Osteoblast (primary cell): Measurements from ENCODE around the gene DPYSL5. TPM values are rescaled to one million over a fixed set of nuclear protein-coding genes. Genes with fewer than 3 reads are reported as not detected.

Experiments
- DNase-seq: peaks from one replicate; pipeline ENCODE4 v3.0.0; 2011; ENCODE audit warnings: low spot score, mixed read lengths; ENCODE audit not compliant: insufficient read length; ENCODE audit errors: missing footprints
- H2AFZ ChIP-seq: 2 replicates; pipeline ENCODE4 v1.6.0; 2011; ENCODE audit warnings: mild to moderate bottlenecking, low read length
- H3K27ac ChIP-seq: 2 replicates; pipeline ENCODE4 v1.5.1; 2011; ENCODE audit warnings: mild to moderate bottlenecking, low read depth, low read length, moderate library complexity
- H3K27me3 ChIP-seq: 2 replicates; pipeline ENCODE4 v1.6.0; 2012; ENCODE audit warnings: mild to moderate bottlenecking, control low read depth, inconsistent platforms, low read length, moderate library complexity; ENCODE audit not compliant: insufficient read depth
- H3K36me3 ChIP-seq: 2 replicates; pipeline ENCODE4 v1.5.1; 2011; ENCODE audit warnings: mild to moderate bottlenecking, low read length, control low read depth, moderate library complexity; ENCODE audit not compliant: insufficient read depth
- H3K4me1 ChIP-seq: 2 replicates; pipeline ENCODE4 v1.5.1; 2011; ENCODE audit warnings: mild to moderate bottlenecking, low read length, control low read depth, moderate library complexity; ENCODE audit not compliant: insufficient read depth
- H3K4me2 ChIP-seq: 2 replicates; pipeline ENCODE4 v1.6.0; 2011; ENCODE audit warnings: mild to moderate bottlenecking, low read length; ENCODE audit not compliant: insufficient read depth
- H3K4me3 ChIP-seq: fragments of 200-600 bp; sonication (generic); 3 replicates; pipeline ENCODE4 v1.5.1; 2012; ENCODE audit warnings: mild to moderate bottlenecking, low read length, inconsistent platforms; ENCODE audit not compliant: insufficient read depth
- H3K79me2 ChIP-seq: 2 replicates; pipeline ENCODE4 v1.6.0; 2012; ENCODE audit warnings: mild to moderate bottlenecking, low read length, control low read depth, inconsistent platforms; ENCODE audit not compliant: insufficient read depth
- H3K9me3 ChIP-seq: 2 replicates; pipeline ENCODE4 v1.5.1; 2011; ENCODE audit warnings: low read depth, low read length, control low read depth
- H4K20me1 ChIP-seq: 2 replicates; pipeline ENCODE4 v1.6.0; 2012; ENCODE audit warnings: mild to moderate bottlenecking, low read length, control low read depth; ENCODE audit not compliant: insufficient read depth
- total RNA-seq: library from RNA; depleted of rRNA; stranded (reverse); fragments of >200 nt; gene quantifications from 2 replicates; pipeline ENCODE4 v1.2.3, GENCODE V29; 2012
- TF ChIP-seq, protein P1 (sequence below): IDR thresholded peaks from 2 replicates; pipeline ENCODE4 v1.5.1; 2011; ENCODE audit warnings: mild to moderate bottlenecking, low read depth, low read length, moderate library complexity; ENCODE audit errors: extremely low read depth

The DPYSL5 gene
- total RNA-seq, 1 donor, result not detected

DNA sequence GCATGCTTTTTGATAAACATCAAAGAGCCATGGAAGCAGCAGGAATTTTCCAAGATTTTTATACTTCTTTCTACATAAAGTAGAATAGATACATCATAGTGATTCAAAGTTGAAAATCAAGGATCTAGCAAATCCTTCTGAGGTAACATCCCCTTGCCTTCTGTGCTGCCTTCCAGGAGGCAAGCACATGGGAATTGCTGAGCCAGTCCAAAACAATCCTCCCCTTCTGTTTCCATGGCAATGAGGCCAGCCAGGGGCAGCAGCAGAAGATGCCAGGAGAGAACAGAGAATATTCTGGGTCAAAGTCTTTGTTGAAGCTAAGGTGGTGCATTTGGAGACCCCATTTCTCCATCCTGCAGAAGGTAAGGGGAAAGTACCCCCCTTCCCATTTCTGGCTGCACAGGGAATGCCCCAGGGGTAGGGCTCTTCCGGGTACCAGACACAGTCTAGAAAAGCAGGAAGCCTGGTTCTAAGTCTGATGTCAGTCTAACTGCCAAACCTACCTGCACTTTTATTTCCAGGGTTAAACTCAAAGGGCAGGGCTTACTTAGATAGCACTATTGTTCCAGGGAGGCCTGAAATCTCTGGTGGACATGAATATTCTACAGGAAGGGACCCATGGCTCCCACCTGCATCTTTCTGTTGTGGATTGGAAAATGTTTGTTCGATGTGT is 40.0 kb upstream of the DPYSL5 start:
- no peaks in the 10 kb centered on the region for H4K20me1 ChIP-seq
- no peak overlapping the region for H3K4me3 ChIP-seq
- no peak overlapping the region for H3K4me2 ChIP-seq
- H3K9me3 ChIP-seq, result no peaks in the 10 kb centered on the region
- peaks cover 7% of the 10 kb centered on the region for H3K27me3 ChIP-seq
- H3K36me3 ChIP-seq, result no peaks in the 10 kb centered on the region
- TF ChIP-seq, protein P1, sequence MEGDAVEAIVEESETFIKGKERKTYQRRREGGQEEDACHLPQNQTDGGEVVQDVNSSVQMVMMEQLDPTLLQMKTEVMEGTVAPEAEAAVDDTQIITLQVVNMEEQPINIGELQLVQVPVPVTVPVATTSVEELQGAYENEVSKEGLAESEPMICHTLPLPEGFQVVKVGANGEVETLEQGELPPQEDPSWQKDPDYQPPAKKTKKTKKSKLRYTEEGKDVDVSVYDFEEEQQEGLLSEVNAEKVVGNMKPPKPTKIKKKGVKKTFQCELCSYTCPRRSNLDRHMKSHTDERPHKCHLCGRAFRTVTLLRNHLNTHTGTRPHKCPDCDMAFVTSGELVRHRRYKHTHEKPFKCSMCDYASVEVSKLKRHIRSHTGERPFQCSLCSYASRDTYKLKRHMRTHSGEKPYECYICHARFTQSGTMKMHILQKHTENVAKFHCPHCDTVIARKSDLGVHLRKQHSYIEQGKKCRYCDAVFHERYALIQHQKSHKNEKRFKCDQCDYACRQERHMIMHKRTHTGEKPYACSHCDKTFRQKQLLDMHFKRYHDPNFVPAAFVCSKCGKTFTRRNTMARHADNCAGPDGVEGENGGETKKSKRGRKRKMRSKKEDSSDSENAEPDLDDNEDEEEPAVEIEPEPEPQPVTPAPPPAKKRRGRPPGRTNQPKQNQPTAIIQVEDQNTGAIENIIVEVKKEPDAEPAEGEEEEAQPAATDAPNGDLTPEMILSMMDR, result no peak
- no peak for DNase-seq
- H3K27ac ChIP-seq, result no peak overlapping the region
- H3K4me1 ChIP-seq, result peaks cover 3% of the 10 kb centered on the region
- H2AFZ ChIP-seq, result no peak overlapping the region
- no peaks in the 10 kb centered on the region for H3K79me2 ChIP-seq

GRCh38 chr2:26809211-26809610 is 38.7 kb upstream of the DPYSL5 start:
- Histone ChIP-seq H3K4me2 (no peak overlapping the region), H3K27me3 (peaks cover 7% of the 10 kb centered on the region), H3K27ac (no peak overlapping the region), H3K79me2 (no peaks in the 10 kb centered on the region), H2AFZ (no peak overlapping the region), H3K4me1 (peaks cover 3% of the 10 kb centered on the region), H3K4me3 (no peak overlapping the region), H3K36me3 (no peaks in the 10 kb centered on the region), H4K20me1 (no peaks in the 10 kb centered on the region), H3K9me3 (no peaks in the 10 kb centered on the region)
- DNase-seq, result no peak
- TF ChIP-seq, protein P1, result no peak

DNA sequence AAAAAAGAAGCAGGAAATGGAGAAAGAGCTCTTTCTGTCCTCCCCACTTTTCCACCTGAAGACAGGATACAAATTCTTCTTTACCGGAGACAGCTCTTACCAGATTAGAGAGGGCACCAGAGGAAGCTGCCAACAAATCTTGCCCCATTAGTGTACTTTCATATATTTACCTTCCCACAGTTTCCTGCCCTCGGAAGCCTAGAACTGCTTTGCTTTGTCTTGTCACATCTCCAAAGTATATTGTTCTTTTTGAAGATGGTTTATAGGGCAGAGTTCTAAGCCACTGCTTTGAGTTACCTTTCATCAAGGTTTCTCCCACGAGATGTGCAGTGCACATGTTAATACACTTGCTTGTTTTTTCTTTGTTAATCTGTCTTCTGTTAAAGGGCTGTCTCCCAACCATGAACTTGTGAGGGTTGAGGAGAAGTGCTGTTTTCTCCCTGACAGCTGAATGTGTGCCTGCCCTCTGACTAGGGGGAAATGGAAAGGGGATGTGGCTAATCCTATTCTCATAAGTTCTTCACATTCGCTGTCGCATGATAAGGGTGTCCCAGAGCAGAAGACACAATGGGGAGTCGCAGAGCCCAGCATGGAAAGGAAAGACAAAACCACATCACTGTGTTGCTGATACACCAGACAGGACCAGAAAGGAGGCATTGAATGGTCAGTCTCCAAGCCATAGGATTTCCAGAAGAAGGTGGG is 37.9 kb upstream of the DPYSL5 start:
- TF ChIP-seq, protein P1, result no peak
- no peak for DNase-seq
- H3K27ac ChIP-seq, result no peak overlapping the region

DNA sequence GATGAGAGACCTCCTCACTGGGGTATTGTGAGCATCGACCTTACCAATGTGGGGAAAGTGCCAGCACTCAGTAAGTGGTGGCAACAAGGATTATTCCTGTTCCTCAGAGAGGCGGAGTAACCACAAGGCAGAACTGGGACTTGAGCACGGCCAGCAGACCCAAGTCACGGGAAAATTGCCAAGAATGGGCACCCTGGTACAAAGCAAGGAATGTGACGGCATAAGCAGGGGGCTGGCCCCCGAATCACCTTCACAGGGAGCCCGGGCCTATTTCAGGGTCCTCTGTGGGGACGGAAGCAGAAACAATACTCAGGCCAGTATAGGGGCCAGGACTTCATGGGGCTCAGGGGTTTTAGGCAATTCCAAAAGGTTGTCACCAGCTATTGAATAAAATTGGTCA is 36.7 kb upstream of the DPYSL5 start:
- H3K4me2 ChIP-seq, result no peak overlapping the region
- no peaks in the 10 kb centered on the region for H3K36me3 ChIP-seq
- no peaks in the 10 kb centered on the region for H4K20me1 ChIP-seq
- no peaks in the 10 kb centered on the region for H3K4me1 ChIP-seq
- H3K79me2 ChIP-seq, result no peaks in the 10 kb centered on the region
- H3K4me3 ChIP-seq, result no peak overlapping the region
- H3K27me3 ChIP-seq, result peaks cover 7% of the 10 kb centered on the region
- H3K27ac ChIP-seq, result no peak overlapping the region
- TF ChIP-seq, protein P1, result no peak
- no peak overlapping the region for H2AFZ ChIP-seq
- H3K9me3 ChIP-seq, result no peaks in the 10 kb centered on the region
- no peak for DNase-seq

More for the DNA sequence above, 37.9 kb upstream of the DPYSL5 start:
- peaks cover 7% of the 10 kb centered on the region for H3K27me3 ChIP-seq
- H3K4me2 ChIP-seq, result no peak overlapping the region
- peaks cover 3% of the 10 kb centered on the region for H3K4me1 ChIP-seq
- no peaks in the 10 kb centered on the region for H3K36me3 ChIP-seq
- H3K79me2 ChIP-seq, result no peaks in the 10 kb centered on the region
- no peak overlapping the region for H2AFZ ChIP-seq
- no peaks in the 10 kb centered on the region for H3K9me3 ChIP-seq
- no peak overlapping the region for H3K4me3 ChIP-seq
- H4K20me1 ChIP-seq, result no peaks in the 10 kb centered on the region
